ENCODE measurements around the gene DGKE. TPM values are rescaled to one million over a fixed set of nuclear protein-coding genes. Genes with fewer than 3 reads are reported as not detected.
A peak's percentile ranks its signal among the peaks of the same experiment; 100 is the strongest.

Gene DGKE
- total and polyA plus RNA-seq, 2 of the 13 experiments (the other 11 are each of a cell fraction or from before 2014, with no cell fraction given), result 3.2 to 5.3 TPM

DNA sequence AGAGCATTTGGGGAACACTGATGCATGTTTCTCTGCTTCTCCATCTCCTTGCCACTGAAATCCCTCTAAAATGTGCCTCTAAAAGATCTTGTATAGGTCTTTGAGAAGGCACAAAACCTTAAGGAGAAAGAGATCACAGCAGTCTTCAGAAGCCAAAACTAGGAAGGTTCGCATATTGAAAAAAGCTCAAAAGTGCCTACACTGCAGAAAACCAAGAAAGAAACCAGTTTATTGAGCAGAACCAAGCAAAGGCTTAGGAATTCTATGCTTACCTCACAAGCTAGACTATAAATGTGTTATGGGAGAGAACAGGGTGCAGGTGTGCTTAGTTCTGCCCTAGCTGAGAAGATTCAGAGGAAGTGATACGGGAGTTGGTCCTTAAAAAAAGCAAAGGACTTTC, 16.6 kb downstream of the DGKE start:
- no TSS peak for BruUV-seq (replicated peaks)

DNA sequence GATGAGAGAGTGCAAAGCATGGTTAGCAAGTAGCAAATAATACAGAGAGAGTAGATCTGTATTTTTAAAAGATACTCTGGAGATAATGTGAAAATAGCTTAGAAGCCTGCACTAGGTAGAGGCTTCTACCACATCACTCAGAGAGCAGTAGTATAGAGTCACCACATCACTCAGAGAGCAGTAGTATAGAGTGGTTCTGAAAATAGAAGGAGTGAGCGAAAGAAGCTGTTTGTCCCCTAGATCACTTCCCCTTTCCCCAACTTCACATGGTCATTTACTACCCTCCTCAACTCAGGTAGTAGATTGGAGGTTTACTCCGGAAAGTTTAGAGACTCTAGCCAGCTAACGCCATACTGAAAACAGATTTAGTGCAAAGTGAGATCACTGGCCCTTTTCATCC, 17.1 kb downstream of the DGKE start:
- TF ChIP-seq NR2F2 (IDR thresholded peaks at IDR 0.05; ENCODE audit: borderline replicate concordance, low read depth), result no peak
- no peaks in the 10 kb centered on the region for H3K4me1 ChIP-seq (ENCODE audit: insufficient read depth, low read length)
- H3K36me3 ChIP-seq (replicated peaks in 1 of 2; ENCODE audit: control insufficient read depth in 1 of 2, insufficient read depth in 2 of 2, low read length in 2 of 2), result peaks cover 2 to 4% of the 10 kb centered on the region in 2 experiments; a peak in 4 of 5 replicates
- BruUV-seq (replicated peaks), result no TSS peak
- no peak overlapping the region for H3K27ac ChIP-seq (ENCODE audit: extremely low read length, insufficient read depth, low read length)
- no peak for FAIRE-seq
- H2AFZ ChIP-seq (ENCODE audit: low read length), result no peak overlapping the region
- no peaks in the 10 kb centered on the region for H4K20me1 ChIP-seq (ENCODE audit: insufficient read depth, low read length)
- no peak overlapping the region for H3K9ac ChIP-seq (ENCODE audit: insufficient read depth, low read depth, low read length)
- H3K4me3 ChIP-seq (replicated peaks in 1 of 3; ENCODE audit: insufficient read depth in 1 of 3, low read depth in 2 of 3, low read length in 3 of 3), result no peak overlapping the region
- 70% methylated on average over 3 of the region's 3 CpGs for WGBS (ENCODE audit: low lambda C conversion rate)
- H3K27me3 ChIP-seq (ENCODE audit: control insufficient read depth in 1 of 2, insufficient read depth in 2 of 2, low read length in 2 of 2), result no peaks in the 10 kb centered on the region
- no peaks in the 10 kb centered on the region for H3K79me2 ChIP-seq (ENCODE audit: insufficient read depth, low read length)
- ChIA-PET POLR2A (no interaction called here), CTCF (ENCODE audit: low intra/inter-chr PET ratio, low total read pairs) (no interaction called here)
- DNase-seq (ENCODE audit: low spot score), result no peak
- intact Hi-C loops (cut with micrococcal nuclease; ENCODE audit: unreplicated experiment) (no loop called here), in situ Hi-C loops (cut with HindIII; ENCODE audit: extremely low pct_ligation_motif_present, low pct_unique_long_range_greater_than_20kb) (no loop called here)
- H3K9me3 ChIP-seq (ENCODE audit: low read length), result no peaks in the 10 kb centered on the region
- ATAC-seq, result no peak
- no peak overlapping the region for H3K4me2 ChIP-seq (ENCODE audit: low read depth, low read length)

More for the DNA sequence above, 16.6 kb downstream of the DGKE start:
- 61% methylated on average over 2 of the region's 2 CpGs for WGBS (ENCODE audit: low lambda C conversion rate)
- ATAC-seq (no peak), DNase-seq (ENCODE audit: low spot score) (no peak), FAIRE-seq (no peak)
- H3K4me1 ChIP-seq (ENCODE audit: insufficient read depth, low read length), result no peaks in the 10 kb centered on the region
- ChIA-PET CTCF (ENCODE audit: low intra/inter-chr PET ratio, low total read pairs) (no interaction called here), POLR2A (no interaction called here)
- H3K4me2 ChIP-seq (ENCODE audit: low read depth, low read length), result no peak overlapping the region
- H3K9ac ChIP-seq (ENCODE audit: insufficient read depth, low read depth, low read length), result no peak overlapping the region
- in situ Hi-C loops (cut with HindIII; ENCODE audit: extremely low pct_ligation_motif_present, low pct_unique_long_range_greater_than_20kb) (no loop called here), intact Hi-C loops (cut with micrococcal nuclease; ENCODE audit: unreplicated experiment) (no loop called here)
- H3K9me3 ChIP-seq (ENCODE audit: low read length), result no peaks in the 10 kb centered on the region
- peaks cover 2 to 4% of the 10 kb centered on the region in 2 experiments; a peak in 4 of 5 replicates for H3K36me3 ChIP-seq (replicated peaks in 1 of 2; ENCODE audit: control insufficient read depth in 1 of 2, insufficient read depth in 2 of 2, low read length in 2 of 2)
- no peak overlapping the region for H3K27ac ChIP-seq (ENCODE audit: extremely low read length, insufficient read depth, low read length)
- no peak overlapping the region for H3K4me3 ChIP-seq (replicated peaks in 1 of 3; ENCODE audit: insufficient read depth in 1 of 3, low read depth in 2 of 3, low read length in 3 of 3)
- no peaks in the 10 kb centered on the region for H3K79me2 ChIP-seq (ENCODE audit: insufficient read depth, low read length)
- H2AFZ ChIP-seq (ENCODE audit: low read length), result no peak overlapping the region
- H3K27me3 ChIP-seq (ENCODE audit: control insufficient read depth in 1 of 2, insufficient read depth in 2 of 2, low read length in 2 of 2), result no peaks in the 10 kb centered on the region
- no peaks in the 10 kb centered on the region for H4K20me1 ChIP-seq (ENCODE audit: insufficient read depth, low read length)
- no peak for TF ChIP-seq MLLT10 (CRISPR knock-in tag; IDR thresholded peaks at IDR 0.05)
- TF ChIP-seq MAFF (IDR thresholded peaks at IDR 0.05; ENCODE audit: low read depth, low read length), result peak; percentile 46; the same call in 1 of the 2 replicates
- peak; percentile 39 to 73; a peak in 2 of 4 replicates for TF ChIP-seq MAFK (conservative IDR thresholded peaks at IDR 0.05 in 1 of 2, IDR thresholded peaks at IDR 0.05 in 1 of 2; ENCODE audit: low read length in 2 of 2)

All from HepG2 (cell line).